HCT116 (cell line): ENCODE results near the gene MAOA. TPM values are rescaled to one million over a fixed set of nuclear protein-coding genes. Genes with fewer than 3 reads are reported as not detected.

ENCODE experiments used
- ATAC-seq: fragments of 200-7000 bp; cut with Tn5 transposase; 2 replicates; pipeline ENCODE4 v1.9.1; 2020; ENCODE audit warnings: mild to moderate bottlenecking, moderate library complexity
- BruUV-seq: library from RNA; stranded (reverse); fragments of 400-500 nt; replicated peaks from 2 replicates; lab custom pipeline; 2021; lab: Mats Ljungman, UMichigan
- CTCF ChIA-PET: fragments of 300-600 bp; sonication (Branson Sonifier 250); formaldehyde crosslinking; loops from one replicate; lab custom pipeline; 2021; ENCODE audit warnings: antibody characterized with exemption; lab: Charles Lee
- POLR2A ChIA-PET: fragments of 300-600, 350-600 bp; sonication (Branson Sonifier 250); formaldehyde crosslinking; loops from one replicate; lab custom pipeline; 2021; ENCODE audit warnings: antibody characterized with exemption; lab: Charles Lee
- RAD21 ChIA-PET, 2 experiments: fragments of 300-600 bp; sonication (Branson Sonifier 250); formaldehyde crosslinking; loops; one replicate each; lab custom pipeline; 2023; ENCODE audit warnings: low total read pairs in 2 of 2; ENCODE audit not compliant: uncharacterized antibody in 2 of 2, unreplicated experiment in 2 of 2, low non-redundant PET in 1 of 2; lab: Charles Lee
- DNase-seq: peaks from one replicate; pipeline ENCODE4 v3.0.0-alpha.2; 2010; ENCODE audit warnings: low read depth, low spot score
- H2AFZ ChIP-seq: fragments of 200-600 bp; shearing (Covaris generic), sonication (generic); 2 replicates; pipeline ENCODE4 v1.6.1; 2017; ENCODE audit warnings: low read depth, mixed run types, mixed read lengths, antibody characterized with exemption, low read length; ENCODE audit not compliant: poor library complexity, severe bottlenecking
- H3K27ac ChIP-seq: 2 replicates; pipeline ENCODE4 v1.5.1; 2012; ENCODE audit warnings: low read depth, low read length
- H3K27me3 ChIP-seq: fragments of 200-600 bp; sonication (generic); 2 replicates; pipeline ENCODE4 v1.6.1; 2016; ENCODE audit warnings: mixed run types, low read length, mixed read lengths; ENCODE audit not compliant: insufficient read depth
- H3K36me3 ChIP-seq, 2 experiments: fragments of 200-500 bp in 1 of 2; fragments of 200-600 bp in 1 of 2; sonication (Bioruptor generic) in 1 of 2; sonication (generic) in 1 of 2; 2 replicates each; pipeline versions ENCODE4 v1.5.1 to v1.6.1; 2014 to 2016; ENCODE audit warnings: low read length in 2 of 2, inconsistent platforms in 1 of 2, mixed read lengths in 1 of 2, mixed run types in 1 of 2; ENCODE audit not compliant: insufficient read depth in 2 of 2, control insufficient read depth in 1 of 2
- H3K4me1 ChIP-seq, 2 experiments: fragments of 200-600 bp in 1 of 2; sonication (generic) in 1 of 2; 2 replicates each; pipeline versions ENCODE4 v1.5.1 to v1.6.1; 2012 to 2017; ENCODE audit warnings: low read length in 2 of 2, inconsistent platforms in 1 of 2, mild to moderate bottlenecking in 1 of 2, mixed read lengths in 1 of 2, mixed run types in 1 of 2, moderate library complexity in 1 of 2; ENCODE audit not compliant: insufficient read depth in 2 of 2, control insufficient read depth in 1 of 2
- H3K4me2 ChIP-seq: fragments of 200-600 bp; sonication (generic); 2 replicates; pipeline ENCODE4 v1.6.1; 2017; ENCODE audit warnings: mixed run types, low read length, mixed read lengths
- H3K4me3 ChIP-seq, 2 experiments: fragments of 200-600 bp in 1 of 2; sonication (generic) in 1 of 2; replicated peaks in 1 of 2; 2 replicates each; pipeline ENCODE4 v1.5.1; 2011 to 2016; ENCODE audit warnings: low read length in 2 of 2, control low read depth in 1 of 2, low read depth in 1 of 2, mild to moderate bottlenecking in 1 of 2, mixed read lengths in 1 of 2, mixed run types in 1 of 2
- H3K79me2 ChIP-seq: fragments of 200-600 bp; sonication (generic); 2 replicates; pipeline ENCODE4 v1.6.1; 2017; ENCODE audit warnings: mild to moderate bottlenecking, mixed run types, low read length, moderate library complexity, mixed read lengths; ENCODE audit not compliant: insufficient read depth
- H3K9ac ChIP-seq: fragments of 200-600 bp; sonication (generic); 2 replicates; pipeline ENCODE4 v1.6.1; 2016; ENCODE audit warnings: low read length, mixed read lengths
- H3K9me2 ChIP-seq: fragments of 200-600 bp; sonication (generic), shearing (Covaris generic); 2 replicates; pipeline ENCODE4 v1.6.1; 2017; ENCODE audit warnings: mixed run types, mild to moderate bottlenecking, moderate library complexity; ENCODE audit not compliant: insufficient read depth
- H3K9me3 ChIP-seq, 2 experiments: fragments of 200-500 bp in 1 of 2; fragments of 200-600 bp in 1 of 2; sonication (Bioruptor generic) in 1 of 2; sonication (generic) in 1 of 2; 2 replicates each; pipeline ENCODE4 v1.6.1; 2014 to 2017; ENCODE audit warnings: low read length in 2 of 2, mixed read lengths in 2 of 2, inconsistent platforms in 1 of 2, low read depth in 1 of 2, mild to moderate bottlenecking in 1 of 2, mixed run types in 1 of 2, moderate library complexity in 1 of 2; ENCODE audit not compliant: control insufficient read depth in 1 of 2, insufficient read depth in 1 of 2
- H4K20me1 ChIP-seq: fragments of 200-600 bp; sonication (generic), shearing (Covaris generic); 2 replicates; pipeline ENCODE4 v1.6.1; 2017; ENCODE audit warnings: mixed run types, mild to moderate bottlenecking, moderate library complexity; ENCODE audit not compliant: insufficient read depth
- ATF3 ChIP-seq: IDR thresholded peaks from 2 replicates; pipeline ENCODE4 v1.6.1; 2012
- CBX3 ChIP-seq: IDR thresholded peaks from 2 replicates; pipeline ENCODE4 v1.6.1; 2012; ENCODE audit warnings: low read depth
- CEBPB ChIP-seq: IDR thresholded peaks from 2 replicates; pipeline ENCODE4 v1.6.1; 2012; ENCODE audit warnings: low read depth
- EGR1 ChIP-seq: IDR thresholded peaks from 2 replicates; pipeline ENCODE4 v1.6.1; 2012; ENCODE audit warnings: low read depth
- ELF1 ChIP-seq: IDR thresholded peaks from 2 replicates; pipeline ENCODE4 v1.6.1; 2012; ENCODE audit warnings: low read depth, borderline replicate concordance
- EZH2phosphoT487 ChIP-seq: fragments of 200-600 bp; IDR thresholded peaks from 2 replicates; pipeline ENCODE4 v1.6.1; 2018; ENCODE audit warnings: antibody characterized with exemption, borderline replicate concordance
- FOSL1 ChIP-seq: IDR thresholded peaks from 2 replicates; pipeline ENCODE4 v1.6.1; 2012; ENCODE audit warnings: low read depth
- MAX ChIP-seq: IDR thresholded peaks from 2 replicates; pipeline ENCODE4 v1.6.1; 2012
- POLR2AphosphoS5 ChIP-seq: IDR thresholded peaks from 2 replicates; pipeline ENCODE4 v1.6.1; 2011; ENCODE audit warnings: mild to moderate bottlenecking, low read depth, low read length, moderate library complexity
- REST ChIP-seq: IDR thresholded peaks from 2 replicates; pipeline ENCODE4 v1.6.1; 2012; ENCODE audit warnings: low read depth
- SIN3A ChIP-seq: IDR thresholded peaks from 2 replicates; pipeline ENCODE4 v1.6.1; 2012; ENCODE audit warnings: low read depth
- SP1 ChIP-seq: IDR thresholded peaks from 2 replicates; pipeline ENCODE4 v1.6.1; 2012; ENCODE audit warnings: low read depth
- SRF ChIP-seq: IDR thresholded peaks from 2 replicates; pipeline ENCODE4 v1.6.1; 2012; ENCODE audit warnings: low read depth
- TCF7L2 ChIP-seq: IDR thresholded peaks from 2 replicates; pipeline ENCODE4 v1.7.0; 2011; ENCODE audit warnings: borderline replicate concordance, inconsistent platforms; ENCODE audit not compliant: insufficient read depth, insufficient read length; ENCODE audit errors: extremely low read depth
- YY1 ChIP-seq: IDR thresholded peaks from 2 replicates; pipeline ENCODE4 v1.6.1; 2011; ENCODE audit warnings: low read length, low read depth, moderate library complexity, mild to moderate bottlenecking; ENCODE audit not compliant: insufficient replicate concordance; ENCODE audit errors: extremely low read depth
- ZBTB33 ChIP-seq: IDR thresholded peaks from 2 replicates; pipeline ENCODE4 v1.6.1; 2011; ENCODE audit warnings: mild to moderate bottlenecking, low read length, moderate library complexity; ENCODE audit not compliant: insufficient replicate concordance; ENCODE audit errors: extremely low read depth
- ZFX ChIP-seq: fragments of 450-650 bp; IDR thresholded peaks from 2 replicates; pipeline ENCODE4 v1.6.1; 2017
- intact Hi-C: fragments of 100-400 bp; cut with micrococcal nuclease; formaldehyde crosslinking; loops from 2 replicates; pipeline ENCODE4 v1.10.0; 2022
- total RNA-seq: library from RNA; stranded (reverse); gene quantifications from one replicate; pipeline ENCODE4 v1.2.1, GENCODE V29; 2021; ENCODE audit not compliant: unreplicated experiment

MAOA gene
- total RNA-seq, 1 experiment from 2014 or later: 13.6 TPM

GRCh38 chrX:43655151-43656004 lies 721 bp upstream of the MAOA start:
- ATAC-seq (peak; percentile 57), DNase-seq (no peak)
- intact Hi-C loops: no loop called here
- Histone ChIP-seq H3K4me1 (peaks cover 0 to 3% of the 10 kb centered on the region in 2 experiments; a peak in 1 of 4 replicates), H4K20me1 (no peaks in the 10 kb centered on the region), H3K27me3 (no peaks in the 10 kb centered on the region), H3K9ac (peak overlapping the region; percentile 67), H3K4me3 (peak overlapping the region; percentile 54 to 72), H3K27ac (no peak overlapping the region; the same call in 1 of the 2 replicates), H3K9me3 (no peaks in the 10 kb centered on the region), H3K9me2 (no peaks in the 10 kb centered on the region), H3K36me3 (no peaks in the 10 kb centered on the region), H3K79me2 (no peaks in the 10 kb centered on the region), H2AFZ (peak overlapping the region; percentile 68), H3K4me2 (peak overlapping the region; percentile 89)
- no TSS peak for BruUV-seq
- TF ChIP-seq YY1 (no peak), ATF3 (no peak), REST (no peak), SIN3A (no peak), SRF (no peak), EGR1 (no peak), TCF7L2 (no peak), MAX (no peak), CEBPB (no peak), FOSL1 (no peak), ELF1 (no peak), CBX3 (no peak), ZBTB33 (no peak), EZH2phosphoT487 (no peak), SP1 (no peak), POLR2AphosphoS5 (no peak), ZFX (no peak)
- ChIA-PET CTCF (interaction anchor here (1.7 kb wide), 1 partner anchor 95 kb away, joined by 4 read pairs; no protein-coding TSS in a partner anchor), POLR2A (no interaction called here), RAD21 (no interaction called here)
